Brain microvascular endothelial cell (primary cell): ENCODE data around the gene LRP3.
A peak's percentile ranks its signal among the peaks of the same experiment; 100 is the strongest.

ENCODE experiments used
- DNase-seq: peaks from one replicate; pipeline ENCODE4 v3.0.0-alpha.2; 2020
- H3K27ac ChIP-seq: fragments of 250-450 bp; sonication (Bioruptor Pico); 2 replicates; pipeline ENCODE4 v1.5.1; 2020; ENCODE audit warnings: mild to moderate bottlenecking, moderate library complexity
- H3K27me3 ChIP-seq: fragments of 250-450 bp; sonication (Bioruptor Pico); replicated peaks from 2 replicates; pipeline ENCODE4 v1.5.1; 2020; ENCODE audit warnings: mild to moderate bottlenecking
- H3K36me3 ChIP-seq: fragments of 250-450 bp; sonication (Bioruptor Pico); replicated peaks from 2 replicates; pipeline ENCODE4 v1.5.1; 2020; ENCODE audit warnings: mild to moderate bottlenecking
- H3K4me3 ChIP-seq: 2 replicates; pipeline ENCODE4 v1.5.1; 2011; ENCODE audit warnings: low read depth, mild to moderate bottlenecking, control low read depth, low read length, moderate library complexity
- in situ Hi-C: cut with HindIII; loops from 2 replicates; pipeline ENCODE4 v1.10.0; 2017; ENCODE audit warnings: low sequenced_read_pairs, low pct_ligation_motif_present
- TF ChIP-seq, protein P1 (sequence below): IDR thresholded peaks from 2 replicates; pipeline ENCODE4 v1.5.1; 2011; ENCODE audit warnings: low read depth, mild to moderate bottlenecking, moderate library complexity, low read length, control low read depth, inconsistent platforms; ENCODE audit errors: missing control alignments

Gene LRP3

DNA sequence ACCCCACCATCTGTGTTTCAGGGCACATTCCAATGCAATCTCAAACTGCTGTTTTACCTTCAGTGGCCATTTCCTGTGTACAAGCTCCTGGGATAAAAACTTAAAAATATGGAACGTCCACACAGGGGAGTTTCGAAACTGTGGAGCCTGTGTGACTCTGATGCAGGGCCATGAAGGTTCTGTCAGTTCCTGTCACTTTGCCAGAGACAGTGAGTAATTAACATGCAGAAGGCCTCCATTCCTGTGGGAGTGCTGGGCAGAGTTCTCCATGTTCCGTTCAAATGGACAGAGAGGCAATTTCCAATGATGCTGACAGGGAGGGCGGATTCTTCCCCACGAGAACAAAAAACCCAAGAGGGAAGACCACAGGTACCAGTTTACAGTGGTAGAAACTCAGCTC lies 37.8 kb upstream of the LRP3 start:
- in situ Hi-C loops, result no loop called here
- TF ChIP-seq, protein P1, sequence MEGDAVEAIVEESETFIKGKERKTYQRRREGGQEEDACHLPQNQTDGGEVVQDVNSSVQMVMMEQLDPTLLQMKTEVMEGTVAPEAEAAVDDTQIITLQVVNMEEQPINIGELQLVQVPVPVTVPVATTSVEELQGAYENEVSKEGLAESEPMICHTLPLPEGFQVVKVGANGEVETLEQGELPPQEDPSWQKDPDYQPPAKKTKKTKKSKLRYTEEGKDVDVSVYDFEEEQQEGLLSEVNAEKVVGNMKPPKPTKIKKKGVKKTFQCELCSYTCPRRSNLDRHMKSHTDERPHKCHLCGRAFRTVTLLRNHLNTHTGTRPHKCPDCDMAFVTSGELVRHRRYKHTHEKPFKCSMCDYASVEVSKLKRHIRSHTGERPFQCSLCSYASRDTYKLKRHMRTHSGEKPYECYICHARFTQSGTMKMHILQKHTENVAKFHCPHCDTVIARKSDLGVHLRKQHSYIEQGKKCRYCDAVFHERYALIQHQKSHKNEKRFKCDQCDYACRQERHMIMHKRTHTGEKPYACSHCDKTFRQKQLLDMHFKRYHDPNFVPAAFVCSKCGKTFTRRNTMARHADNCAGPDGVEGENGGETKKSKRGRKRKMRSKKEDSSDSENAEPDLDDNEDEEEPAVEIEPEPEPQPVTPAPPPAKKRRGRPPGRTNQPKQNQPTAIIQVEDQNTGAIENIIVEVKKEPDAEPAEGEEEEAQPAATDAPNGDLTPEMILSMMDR, result no peak
- H3K4me3 ChIP-seq, result no peak overlapping the region
- peak; percentile 33 for DNase-seq
- H3K36me3 ChIP-seq, result no peaks in the 10 kb centered on the region
- no peak overlapping the region for H3K27ac ChIP-seq
- H3K27me3 ChIP-seq, result no peaks in the 10 kb centered on the region

DNA sequence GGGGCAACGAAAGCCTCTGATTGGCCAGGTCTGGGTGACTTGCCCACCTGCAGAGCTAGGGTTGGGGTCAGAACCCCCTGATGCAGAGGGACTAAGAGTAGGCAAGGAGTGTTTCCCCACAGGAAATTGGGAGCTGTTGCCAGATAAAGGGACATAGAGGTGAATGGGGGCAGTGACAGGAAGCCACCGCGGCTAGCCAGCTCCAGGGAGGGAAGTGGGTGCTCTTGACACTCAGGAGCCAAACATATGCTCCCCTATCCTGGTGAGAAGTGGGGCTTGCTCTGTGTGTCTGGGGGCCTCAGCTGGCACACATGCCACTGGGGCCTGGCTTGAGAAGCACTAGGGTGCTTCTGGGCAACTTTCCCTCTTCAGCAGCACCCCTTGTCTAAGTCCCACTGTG lies 36.2 kb upstream of the LRP3 start:
- DNase-seq, result no peak
- Histone ChIP-seq H3K36me3 (no peaks in the 10 kb centered on the region), H3K27ac (no peak overlapping the region), H3K4me3 (no peak overlapping the region), H3K27me3 (no peaks in the 10 kb centered on the region)
- TF ChIP-seq, protein P1, result no peak
- in situ Hi-C loops, result no loop called here

DNA sequence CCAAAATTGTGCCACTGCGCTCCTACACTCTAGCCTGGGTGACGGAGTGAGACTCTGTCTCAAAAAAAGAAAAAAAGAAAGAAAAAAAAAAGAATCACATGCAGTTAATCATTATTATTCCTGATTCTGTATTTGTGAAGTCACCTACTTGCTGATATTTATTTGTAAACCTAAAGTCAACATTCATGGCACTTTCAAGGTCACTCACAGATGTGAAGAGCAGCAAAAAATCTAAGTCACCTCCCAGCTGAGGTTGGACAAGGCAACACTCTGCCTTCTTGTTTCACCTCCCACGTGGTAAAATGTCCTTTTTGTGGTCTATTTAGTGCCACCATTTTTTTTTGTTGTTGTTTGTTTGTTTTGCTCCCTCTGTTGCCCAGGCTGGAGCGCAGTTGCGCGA lies 35.8 kb upstream of the LRP3 start:
- Histone ChIP-seq H3K27me3 (no peaks in the 10 kb centered on the region), H3K36me3 (no peaks in the 10 kb centered on the region), H3K27ac (no peak overlapping the region), H3K4me3 (no peak overlapping the region)
- TF ChIP-seq, protein P1, result no peak
- in situ Hi-C loops, result no loop called here
- DNase-seq, result no peak

DNA sequence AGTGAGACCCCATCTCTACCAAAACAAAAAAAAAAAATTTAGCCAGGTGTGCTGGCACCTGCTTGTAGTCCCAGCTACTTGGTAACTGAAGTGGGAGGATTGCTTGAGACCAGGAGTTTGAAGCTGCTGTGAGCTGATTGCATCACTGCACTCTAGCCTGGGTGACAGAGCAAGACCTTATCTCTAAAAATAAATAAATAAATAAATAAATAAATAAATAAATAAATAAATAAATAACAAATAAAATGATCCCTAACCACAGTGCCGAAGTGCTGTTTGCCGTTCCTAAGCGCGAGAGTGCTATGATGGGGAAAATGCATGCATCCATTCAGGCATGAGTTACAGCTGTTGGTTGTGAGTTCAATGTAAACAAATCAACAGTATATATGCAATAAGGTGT lies 35.0 kb upstream of the LRP3 start:
- no peak for DNase-seq
- Histone ChIP-seq H3K27ac (no peak overlapping the region), H3K27me3 (no peaks in the 10 kb centered on the region), H3K4me3 (no peak overlapping the region), H3K36me3 (no peaks in the 10 kb centered on the region)
- TF ChIP-seq, protein P1, result no peak
- in situ Hi-C loops, result no loop called here

DNA sequence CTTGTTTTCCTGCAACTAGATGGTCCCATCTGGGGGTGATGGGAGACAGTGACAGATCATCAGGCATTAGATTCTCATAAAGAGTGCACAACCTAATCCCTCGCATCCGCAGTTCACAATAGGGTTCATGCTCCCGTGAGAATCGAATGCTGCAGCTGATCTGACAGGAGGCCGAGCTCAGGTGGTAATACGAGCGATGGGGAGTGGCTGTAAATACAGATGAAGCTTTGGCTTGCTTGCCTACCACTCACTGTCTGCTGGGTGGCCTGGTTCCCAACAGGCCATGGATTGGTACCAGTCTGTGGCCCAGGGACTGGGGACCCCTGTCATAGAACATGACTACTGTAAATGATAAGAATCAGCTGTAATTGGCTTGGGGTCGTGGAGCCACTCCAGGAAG lies 34.2 kb upstream of the LRP3 start:
- TF ChIP-seq, protein P1, result no peak
- Histone ChIP-seq H3K36me3 (no peaks in the 10 kb centered on the region), H3K27me3 (no peaks in the 10 kb centered on the region), H3K4me3 (no peak overlapping the region), H3K27ac (no peak overlapping the region)
- in situ Hi-C loops, result no loop called here
- DNase-seq, result no peak

DNA sequence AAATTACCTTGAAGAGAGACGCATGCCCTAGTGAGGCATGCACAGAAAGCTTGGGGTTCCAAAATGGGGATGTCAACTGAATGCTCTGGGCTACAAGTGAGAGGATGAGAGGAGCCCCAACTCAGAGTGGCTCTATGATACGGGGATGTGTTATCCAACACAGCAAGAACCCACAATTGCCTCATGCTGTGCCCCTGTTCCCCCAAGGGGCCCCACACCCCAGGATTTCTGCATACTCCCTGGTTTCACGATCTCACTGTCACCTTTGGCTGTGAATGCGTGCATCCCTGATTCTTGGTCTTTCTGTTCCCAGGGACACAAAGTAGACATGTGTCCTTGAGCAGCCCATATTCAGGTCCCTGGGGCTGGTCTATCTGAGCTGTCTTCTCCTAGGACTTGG lies 32.9 kb upstream of the LRP3 start:
- DNase-seq, result no peak
- H3K36me3 ChIP-seq, result no peaks in the 10 kb centered on the region
- in situ Hi-C loops, result no loop called here
- H3K27me3 ChIP-seq, result no peaks in the 10 kb centered on the region
- no peak overlapping the region for H3K27ac ChIP-seq
- no peak overlapping the region for H3K4me3 ChIP-seq
- TF ChIP-seq, protein P1, result no peak
